ENCODE measurements around the gene SNX10. TPM values are rescaled to one million over a fixed set of nuclear protein-coding genes. Genes with fewer than 3 reads are reported as not detected.

SNX10 gene
- total RNA-seq, 4 donors from 2014 or later: 1.5 to 5.9 (median 3.1) TPM; not detected in 1

DNA sequence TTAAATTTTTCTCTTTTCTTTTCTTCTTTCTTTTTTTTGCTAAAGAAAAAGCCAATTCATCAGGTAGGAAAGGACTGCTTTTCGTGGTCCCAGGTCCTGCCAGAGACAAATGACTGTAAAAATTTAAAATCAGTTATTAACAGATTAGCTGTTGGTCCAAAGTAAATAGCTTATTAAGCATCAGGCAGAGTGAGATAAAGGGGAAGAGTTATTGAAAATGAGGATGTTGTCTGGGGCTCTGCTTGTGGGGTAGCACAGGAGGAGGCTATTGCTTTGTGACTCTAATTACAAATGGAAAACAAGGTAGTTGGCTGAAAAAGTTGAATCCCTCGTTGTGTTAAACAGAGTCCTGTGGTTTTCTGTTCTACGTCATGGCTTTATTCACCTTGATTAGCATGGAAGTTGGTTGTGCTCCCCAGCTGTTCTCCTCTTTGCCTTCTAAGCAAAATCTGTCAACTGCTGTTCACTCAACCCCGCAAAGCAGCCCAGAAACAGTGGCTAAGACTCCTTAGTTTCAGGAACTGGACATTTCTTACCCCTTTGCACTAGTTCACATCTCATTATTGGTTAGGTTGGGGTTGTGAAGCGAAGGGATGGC lies 128.9 kb downstream of the SNX10 start:
- Histone ChIP-seq H3K27ac (no peak overlapping the region), H3K27me3 (no peaks in the 10 kb centered on the region), H3K4me3 (no peak overlapping the region), H3K4me1 (no peaks in the 10 kb centered on the region), H3K36me3 (no peaks in the 10 kb centered on the region), H3K9me3 (no peaks in the 10 kb centered on the region)
- TF ChIP-seq EP300 (IDR thresholded peaks at IDR 0.05; ENCODE audit: low read depth) (no peak), POLR2A (IDR thresholded peaks at IDR 0.05) (no peak), POLR2AphosphoS5 (IDR thresholded peaks at IDR 0.05) (no peak)
- TF ChIP-seq, protein P1, sequence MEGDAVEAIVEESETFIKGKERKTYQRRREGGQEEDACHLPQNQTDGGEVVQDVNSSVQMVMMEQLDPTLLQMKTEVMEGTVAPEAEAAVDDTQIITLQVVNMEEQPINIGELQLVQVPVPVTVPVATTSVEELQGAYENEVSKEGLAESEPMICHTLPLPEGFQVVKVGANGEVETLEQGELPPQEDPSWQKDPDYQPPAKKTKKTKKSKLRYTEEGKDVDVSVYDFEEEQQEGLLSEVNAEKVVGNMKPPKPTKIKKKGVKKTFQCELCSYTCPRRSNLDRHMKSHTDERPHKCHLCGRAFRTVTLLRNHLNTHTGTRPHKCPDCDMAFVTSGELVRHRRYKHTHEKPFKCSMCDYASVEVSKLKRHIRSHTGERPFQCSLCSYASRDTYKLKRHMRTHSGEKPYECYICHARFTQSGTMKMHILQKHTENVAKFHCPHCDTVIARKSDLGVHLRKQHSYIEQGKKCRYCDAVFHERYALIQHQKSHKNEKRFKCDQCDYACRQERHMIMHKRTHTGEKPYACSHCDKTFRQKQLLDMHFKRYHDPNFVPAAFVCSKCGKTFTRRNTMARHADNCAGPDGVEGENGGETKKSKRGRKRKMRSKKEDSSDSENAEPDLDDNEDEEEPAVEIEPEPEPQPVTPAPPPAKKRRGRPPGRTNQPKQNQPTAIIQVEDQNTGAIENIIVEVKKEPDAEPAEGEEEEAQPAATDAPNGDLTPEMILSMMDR (IDR thresholded peaks at IDR 0.05): no peak
- DNase-seq: no peak
- 48 to 78% methylated on average over 4 to 5 of the region's 5 CpGs for WGBS, 2 donors (ENCODE audit: low coverage in 1 of 2)
- intact Hi-C loops (cut with DNase I; ENCODE audit: low total_unique reads): no loop called here
- in situ Hi-C loops (cut with MboI; ENCODE audit: low pct_ligation_motif_present in 1 of 4, low pct_unique_long_range_greater_than_20kb in 1 of 4, low sequenced_read_pairs in 3 of 4): no loop called here

DNA sequence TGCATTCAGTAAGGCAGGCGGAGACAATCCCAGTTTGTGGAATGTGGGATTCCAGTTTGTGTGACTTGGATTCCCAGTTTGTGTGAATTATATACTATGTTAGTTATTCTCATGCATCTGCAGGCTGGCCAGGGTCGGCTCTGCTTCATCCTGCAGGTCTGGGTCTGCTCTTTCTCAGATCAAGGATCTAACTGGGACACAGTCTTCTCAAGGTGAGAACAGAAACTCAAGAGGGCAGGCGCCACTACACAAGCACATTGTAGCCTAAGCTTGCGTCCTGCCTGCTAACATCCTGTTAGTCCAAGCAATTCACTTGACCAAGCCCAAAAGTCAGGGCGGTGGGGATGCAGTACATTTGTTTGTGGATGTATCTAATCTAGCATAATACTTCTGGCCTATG lies 131.1 kb downstream of the SNX10 start:
- no peak overlapping the region for H3K27ac ChIP-seq
- no peaks in the 10 kb centered on the region for H3K9me3 ChIP-seq
- no peaks in the 10 kb centered on the region for H3K4me1 ChIP-seq
- intact Hi-C loops (cut with DNase I; ENCODE audit: low total_unique reads) (no loop called here), in situ Hi-C loops (cut with MboI; ENCODE audit: low pct_ligation_motif_present in 1 of 4, low pct_unique_long_range_greater_than_20kb in 1 of 4, low sequenced_read_pairs in 3 of 4) (no loop called here)
- DNase-seq: no peak
- H3K4me3 ChIP-seq: no peak overlapping the region
- H3K27me3 ChIP-seq: no peaks in the 10 kb centered on the region
- H3K36me3 ChIP-seq: no peaks in the 10 kb centered on the region
- WGBS, 2 donors (ENCODE audit: low coverage in 1 of 2): 80 to 92% methylated on average over 2 to 5 of the region's 5 CpGs
- TF ChIP-seq POLR2A (IDR thresholded peaks at IDR 0.05): no peak
- TF ChIP-seq EP300 (IDR thresholded peaks at IDR 0.05; ENCODE audit: low read depth): no peak
- TF ChIP-seq, protein P1 (IDR thresholded peaks at IDR 0.05): no peak
- TF ChIP-seq POLR2AphosphoS5 (IDR thresholded peaks at IDR 0.05): no peak

DNA sequence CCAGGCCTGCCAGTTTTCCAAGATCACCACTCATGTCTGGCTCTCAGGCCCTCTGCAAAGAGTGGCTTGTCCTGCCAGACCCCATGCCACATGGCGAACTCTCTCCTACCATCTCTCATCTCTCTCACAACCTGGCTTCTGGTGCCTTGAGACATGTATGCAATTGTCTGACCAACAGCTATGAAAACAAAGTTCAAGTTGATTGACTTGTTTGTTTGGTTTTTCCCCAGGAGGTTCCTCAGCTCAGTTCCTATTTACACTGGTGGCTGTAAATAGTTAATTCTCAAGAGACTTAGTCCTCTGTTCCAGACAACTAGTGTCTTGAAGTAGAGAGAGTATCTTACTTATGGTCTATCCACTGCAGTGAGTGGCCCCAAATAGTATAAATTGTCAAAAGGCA lies 131.8 kb downstream of the SNX10 start:
- DNase-seq: no peak
- TF ChIP-seq, protein P1 (IDR thresholded peaks at IDR 0.05): no peak
- TF ChIP-seq POLR2AphosphoS5 (IDR thresholded peaks at IDR 0.05): no peak
- TF ChIP-seq EP300 (IDR thresholded peaks at IDR 0.05; ENCODE audit: low read depth): no peak
- no peak for TF ChIP-seq POLR2A (IDR thresholded peaks at IDR 0.05)
- Histone ChIP-seq H3K4me1 (no peaks in the 10 kb centered on the region), H3K4me3 (no peak overlapping the region), H3K27ac (no peak overlapping the region), H3K9me3 (no peaks in the 10 kb centered on the region), H3K27me3 (no peaks in the 10 kb centered on the region), H3K36me3 (no peaks in the 10 kb centered on the region)
- in situ Hi-C loops (cut with MboI; ENCODE audit: low pct_ligation_motif_present in 1 of 4, low pct_unique_long_range_greater_than_20kb in 1 of 4, low sequenced_read_pairs in 3 of 4) (no loop called here), intact Hi-C loops (cut with DNase I; ENCODE audit: low total_unique reads) (no loop called here)
- 86% methylated on average over 1 of the region's 1 CpG; no CpG with 5 or more reads in 1 of the 2 donors for WGBS, 2 donors (ENCODE audit: low coverage in 1 of 2)

Other genes starting within 250 kb of the SNX10 start
- 10 to 100 TPM in 1 of 4 donors, 1 to 10 TPM in 3; 1.4 to 11.4 (median 6.6) TPM for gene NFE2L3, start 139.7 kb upstream of the SNX10 start, total RNA-seq
- 100 to 1,000 TPM; 123 to 362 (median 208) TPM for gene HNRNPA2B1, start 91.1 kb upstream of the SNX10 start, total RNA-seq
- 100 to 1,000 TPM in 1 of 4 donors, 10 to 100 TPM in 3; 48.2 to 107 (median 60.3) TPM for gene CBX3, start 90.1 kb upstream of the SNX10 start, total RNA-seq